KMS-11 (cell line): ENCODE results near the gene PRRG1.
"Not testable (repeated sequence)": the region's sequence is repeated elsewhere in the genome, so short reads cannot be mapped to it uniquely, and the experiment has no call there.

Experiments
- H2AFZ ChIP-seq: fragments of 200-600 bp; sonication (generic); 2 replicates; pipeline ENCODE4 v1.6.1; 2016; ENCODE audit warnings: antibody characterized with exemption, mixed run types, low read depth
- H3K27ac ChIP-seq: fragments of 200-600 bp; sonication (generic); 2 replicates; pipeline ENCODE4 v1.6.1; 2016; ENCODE audit warnings: mild to moderate bottlenecking, mixed run types
- H3K27me3 ChIP-seq: fragments of 200-600 bp; sonication (generic); 2 replicates; pipeline ENCODE4 v1.6.1; 2017; ENCODE audit warnings: mild to moderate bottlenecking, low read depth, mixed run types, moderate library complexity; ENCODE audit not compliant: insufficient read depth
- H3K36me3 ChIP-seq: fragments of 200-600 bp; sonication (generic); 2 replicates; pipeline ENCODE4 v1.6.1; 2017; ENCODE audit warnings: mild to moderate bottlenecking, mixed run types; ENCODE audit not compliant: insufficient read depth
- H3K4me1 ChIP-seq: fragments of 200-600 bp; sonication (generic); 2 replicates; pipeline ENCODE4 v1.6.1; 2016; ENCODE audit warnings: mild to moderate bottlenecking, low read depth, mixed run types; ENCODE audit not compliant: poor library complexity, severe bottlenecking
- H3K4me2 ChIP-seq: fragments of 200-600 bp; sonication (generic); 2 replicates; pipeline ENCODE4 v1.7.0; 2016; ENCODE audit warnings: mild to moderate bottlenecking, mixed run types
- H3K4me3 ChIP-seq: fragments of 200-600 bp; sonication (generic); IDR thresholded peaks from 2 replicates; pipeline ENCODE4 v1.6.1; 2017; ENCODE audit warnings: low read depth, low read length, mixed read lengths; ENCODE audit not compliant: insufficient read depth
- H3K79me2 ChIP-seq: fragments of 200-600 bp; sonication (generic); 2 replicates; pipeline ENCODE4 v1.6.1; 2016; ENCODE audit warnings: low read depth, mixed run types; ENCODE audit not compliant: insufficient read depth
- H3K9ac ChIP-seq: fragments of 200-600 bp; sonication (generic); 2 replicates; pipeline ENCODE4 v1.6.1; 2016; ENCODE audit warnings: mild to moderate bottlenecking, mixed run types
- H4K20me1 ChIP-seq: fragments of 200-600 bp; sonication (generic); 2 replicates; pipeline ENCODE4 v1.6.1; 2016; ENCODE audit warnings: mild to moderate bottlenecking, mixed run types; ENCODE audit not compliant: insufficient read depth
- TF ChIP-seq, protein P1 (sequence below): fragments of 200-600 bp; sonication (generic); conservative IDR thresholded peaks from 2 replicates; pipeline ENCODE4 v1.6.1; 2017; ENCODE audit warnings: low read depth, mild to moderate bottlenecking, antibody characterized with exemption, low read length, moderate library complexity, mixed read lengths

PRRG1 gene

DNA sequence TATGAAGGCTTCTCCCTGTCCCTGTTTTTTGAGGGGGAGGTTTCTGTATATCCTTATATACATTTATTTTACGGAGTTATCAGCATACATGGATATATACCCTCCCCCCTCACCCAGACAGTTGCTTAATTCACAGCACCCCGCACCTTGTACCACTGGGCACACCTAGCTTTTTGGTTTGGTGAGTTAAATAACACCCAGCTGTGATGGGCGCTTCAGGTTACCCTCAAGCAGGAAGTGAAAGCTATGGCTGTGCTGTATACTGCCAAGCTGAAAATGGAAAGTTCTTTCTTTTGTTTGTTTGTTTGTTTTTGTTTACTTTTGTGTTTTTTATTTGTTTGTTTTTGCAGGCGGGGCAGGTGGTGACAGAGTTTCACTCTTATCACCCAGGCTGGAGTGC lies 150.5 kb downstream of the PRRG1 start:
- H4K20me1 ChIP-seq, H3K79me2 ChIP-seq, H3K36me3 ChIP-seq, H3K27me3 ChIP-seq, H2AFZ ChIP-seq, H3K4me3 ChIP-seq, H3K27ac ChIP-seq, H3K4me2 ChIP-seq, H3K4me1 ChIP-seq, H3K9ac ChIP-seq: not testable (repeated sequence)

DNA sequence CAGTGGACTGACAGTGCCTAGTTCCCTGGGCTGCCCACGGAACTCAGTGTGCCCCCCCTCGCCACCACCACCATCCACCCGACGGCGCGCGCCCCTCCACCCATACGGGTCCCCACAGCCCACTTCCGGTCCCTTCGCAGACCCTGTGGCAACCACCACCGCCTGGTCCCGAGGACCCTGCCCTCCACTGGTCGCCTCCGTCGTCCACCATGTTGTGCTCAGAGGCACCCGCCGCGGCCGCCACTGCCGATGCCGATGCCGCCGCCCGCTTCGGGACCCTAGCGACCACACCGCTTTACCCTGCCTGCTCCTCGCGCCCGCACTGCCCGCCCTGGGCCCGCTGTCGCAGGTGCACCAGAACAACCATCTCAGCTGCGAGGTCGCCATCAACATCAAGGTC lies 155.8 kb downstream of the PRRG1 start:
- Histone ChIP-seq H3K9ac (no peak overlapping the region), H3K4me1 (no peaks in the 10 kb centered on the region), H2AFZ (no peak overlapping the region), H4K20me1 (no peaks in the 10 kb centered on the region), H3K4me2 (no peak overlapping the region), H3K36me3 (no peaks in the 10 kb centered on the region), H3K79me2 (no peaks in the 10 kb centered on the region), H3K27me3 (no peaks in the 10 kb centered on the region), H3K27ac (no peak overlapping the region), H3K4me3 (no peak overlapping the region)
- TF ChIP-seq, protein P1, sequence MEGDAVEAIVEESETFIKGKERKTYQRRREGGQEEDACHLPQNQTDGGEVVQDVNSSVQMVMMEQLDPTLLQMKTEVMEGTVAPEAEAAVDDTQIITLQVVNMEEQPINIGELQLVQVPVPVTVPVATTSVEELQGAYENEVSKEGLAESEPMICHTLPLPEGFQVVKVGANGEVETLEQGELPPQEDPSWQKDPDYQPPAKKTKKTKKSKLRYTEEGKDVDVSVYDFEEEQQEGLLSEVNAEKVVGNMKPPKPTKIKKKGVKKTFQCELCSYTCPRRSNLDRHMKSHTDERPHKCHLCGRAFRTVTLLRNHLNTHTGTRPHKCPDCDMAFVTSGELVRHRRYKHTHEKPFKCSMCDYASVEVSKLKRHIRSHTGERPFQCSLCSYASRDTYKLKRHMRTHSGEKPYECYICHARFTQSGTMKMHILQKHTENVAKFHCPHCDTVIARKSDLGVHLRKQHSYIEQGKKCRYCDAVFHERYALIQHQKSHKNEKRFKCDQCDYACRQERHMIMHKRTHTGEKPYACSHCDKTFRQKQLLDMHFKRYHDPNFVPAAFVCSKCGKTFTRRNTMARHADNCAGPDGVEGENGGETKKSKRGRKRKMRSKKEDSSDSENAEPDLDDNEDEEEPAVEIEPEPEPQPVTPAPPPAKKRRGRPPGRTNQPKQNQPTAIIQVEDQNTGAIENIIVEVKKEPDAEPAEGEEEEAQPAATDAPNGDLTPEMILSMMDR, result no peak
